Measurements from ENCODE around the gene CRYBB1.
"Not testable (repeated sequence)": the region's sequence is repeated elsewhere in the genome, so short reads cannot be mapped to it uniquely, and the experiment has no call there.

The CRYBB1 gene

DNA sequence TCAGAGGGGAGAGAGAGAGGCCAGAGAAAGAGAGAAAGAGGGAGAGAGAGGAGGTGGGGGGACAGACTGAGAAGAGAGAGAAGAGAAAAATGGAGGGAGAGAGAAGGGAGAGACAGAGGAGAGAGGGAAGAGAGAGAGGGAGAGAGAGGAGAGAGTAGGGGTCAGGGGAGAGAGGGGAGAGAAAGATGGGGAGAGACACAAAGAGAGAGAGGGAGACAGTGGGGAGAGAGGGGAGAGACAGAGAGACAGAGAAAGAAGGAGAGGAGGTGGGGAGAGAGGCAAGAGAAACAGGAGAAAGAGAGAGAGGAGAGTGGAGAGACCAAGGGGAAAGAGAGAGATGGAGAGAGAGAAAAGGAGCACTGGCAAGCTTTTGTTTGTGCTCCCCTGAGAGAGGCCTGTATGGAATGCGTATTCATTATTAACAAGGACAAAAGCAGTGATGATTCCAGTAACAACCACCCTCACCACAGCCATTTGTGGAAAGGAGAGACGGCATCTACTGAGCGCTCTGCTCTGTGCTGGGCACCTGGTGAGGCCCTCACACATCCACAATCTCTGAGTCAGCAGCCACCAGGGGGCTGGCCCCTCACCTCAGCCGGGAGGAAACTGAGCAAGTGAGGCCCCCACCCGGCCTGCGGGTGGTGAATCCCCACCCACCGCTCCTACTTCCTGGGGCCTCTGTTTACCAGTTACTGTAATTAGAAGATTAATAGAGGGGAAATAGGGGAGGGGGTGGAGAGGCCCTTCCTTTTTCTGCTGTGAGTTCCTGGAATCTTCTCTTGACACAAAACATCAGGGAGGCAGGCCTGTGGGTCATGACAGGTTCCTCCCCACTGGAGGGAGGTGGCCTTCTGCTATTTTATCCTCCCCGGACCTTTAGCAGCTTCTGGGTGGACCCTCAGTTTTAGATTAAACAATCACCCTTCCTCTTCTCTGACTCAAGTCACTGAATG lies 24.9 kb upstream of the CRYBB1 start:
- DNase-seq (ENCODE audit: low spot score), result no peak
- FAIRE-seq, result no peak

DNA sequence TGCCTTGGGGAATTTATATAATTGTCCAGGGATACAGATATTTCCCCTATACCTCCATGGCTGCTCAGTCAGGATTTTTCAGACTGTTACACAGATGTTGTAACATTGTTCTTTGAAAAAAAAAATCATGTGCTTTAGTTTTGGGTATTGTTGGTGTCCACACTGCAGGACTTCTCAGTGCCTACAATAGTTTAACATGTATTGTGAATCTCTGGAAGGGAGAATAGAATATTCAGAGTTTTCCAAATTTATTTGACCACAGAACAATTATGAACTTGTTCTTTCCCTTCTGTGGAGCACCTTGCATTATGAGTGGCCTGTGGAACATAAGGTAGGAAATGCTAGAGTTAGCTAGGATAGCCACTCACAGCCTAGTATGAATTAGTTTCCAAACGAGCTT lies 18.5 kb upstream of the CRYBB1 start:
- DNase-seq (ENCODE audit: low spot score) (no peak), FAIRE-seq (no peak)

DNA sequence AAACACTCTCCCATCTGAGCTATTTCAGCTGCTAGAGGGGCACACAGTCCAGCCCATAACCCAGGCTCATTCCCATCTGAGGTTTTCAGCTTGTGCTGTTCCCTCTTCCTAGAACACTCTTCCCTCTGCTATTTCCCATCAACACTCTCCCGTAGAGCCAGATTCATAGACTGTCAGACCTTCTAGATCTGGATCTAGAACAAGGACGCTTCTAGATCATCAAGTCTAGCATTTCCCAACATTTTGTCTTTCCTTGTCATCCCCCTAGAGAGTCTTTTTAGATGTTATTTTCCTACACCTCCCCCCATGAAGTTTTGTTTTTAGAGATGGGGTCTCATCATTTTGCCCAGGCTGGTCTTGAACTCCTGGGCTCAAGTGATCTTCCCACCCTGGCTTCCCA lies 17.3 kb upstream of the CRYBB1 start:
- FAIRE-seq (no peak), DNase-seq (ENCODE audit: low spot score) (no peak)

DNA sequence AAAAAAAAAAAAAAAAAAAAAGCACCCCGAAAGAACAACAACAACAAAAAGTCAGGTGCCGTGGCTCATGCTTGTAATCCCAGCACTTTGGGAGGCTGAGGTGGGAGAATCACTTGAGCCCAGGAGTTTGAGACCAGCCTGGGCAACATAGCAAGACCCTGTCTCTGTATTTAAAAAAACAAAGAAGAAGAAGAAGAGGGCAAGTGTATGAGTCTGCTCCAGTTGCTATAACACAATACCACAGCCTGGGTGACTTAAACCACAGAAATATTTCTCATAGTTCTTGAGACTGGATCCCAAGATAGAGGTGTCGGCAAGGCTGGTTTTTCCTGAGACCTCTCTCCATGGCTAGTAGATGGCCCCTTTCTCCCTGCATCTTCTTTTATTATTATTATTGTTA lies 16.4 kb upstream of the CRYBB1 start:
- FAIRE-seq, result no peak

DNA sequence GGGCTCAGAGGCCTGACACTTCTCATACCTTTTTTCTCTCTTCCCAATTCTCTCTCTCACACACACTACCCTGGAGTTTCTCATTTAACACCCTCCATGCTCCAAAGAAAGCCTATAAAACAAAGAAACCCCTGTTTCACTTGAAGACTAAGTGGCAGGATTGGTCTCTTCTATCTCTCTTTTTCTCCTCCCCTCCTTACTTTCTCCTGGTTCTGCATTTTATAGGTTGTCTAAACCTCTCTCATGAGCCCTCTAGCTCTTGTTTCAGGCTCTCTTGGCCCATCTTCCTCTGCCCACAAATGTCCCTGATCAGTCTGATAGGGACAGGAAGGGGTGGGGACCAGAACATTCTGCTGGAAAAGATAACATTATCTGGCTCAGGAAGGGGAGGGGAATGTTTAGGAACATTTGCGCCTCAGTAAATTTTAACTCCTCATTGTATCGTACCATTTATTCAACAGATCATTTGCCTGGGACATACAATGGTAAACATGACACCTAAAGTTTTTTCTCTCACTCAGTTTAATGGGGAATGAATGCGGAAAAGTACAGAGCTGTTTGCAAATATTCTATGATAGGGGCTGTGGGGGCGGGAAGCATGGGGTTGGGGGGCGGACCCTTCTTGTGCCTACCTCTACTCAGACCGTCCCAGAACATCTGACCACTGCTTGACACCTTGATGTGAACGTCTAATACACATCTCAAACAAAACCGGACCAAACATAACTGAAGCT lies 14.8 kb upstream of the CRYBB1 start:
- no peak for FAIRE-seq
- no peak for DNase-seq (ENCODE audit: low spot score)

More for the DNA sequence above, 16.4 kb upstream of the CRYBB1 start:
- DNase-seq (ENCODE audit: low spot score), result no peak

DNA sequence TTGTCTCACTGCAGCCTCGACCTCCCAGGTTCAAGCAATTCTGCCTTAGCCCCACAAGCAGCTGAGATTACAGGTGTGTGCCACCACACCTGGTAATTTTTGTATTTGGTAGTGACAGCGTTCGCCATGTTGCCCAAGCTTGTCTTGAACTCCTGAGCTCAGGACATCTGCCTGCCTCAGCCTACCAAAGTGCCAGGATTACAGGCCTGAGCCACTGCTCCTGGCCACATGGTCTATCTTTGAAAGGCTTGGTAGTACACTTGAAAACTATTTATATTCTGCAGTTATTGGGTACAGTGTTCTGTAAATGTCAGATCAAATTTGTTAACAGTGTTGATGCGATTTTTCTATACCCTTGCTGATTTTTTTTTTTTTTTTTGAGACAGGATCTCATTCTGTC lies 13.5 kb upstream of the CRYBB1 start:
- FAIRE-seq, result no peak

DNA sequence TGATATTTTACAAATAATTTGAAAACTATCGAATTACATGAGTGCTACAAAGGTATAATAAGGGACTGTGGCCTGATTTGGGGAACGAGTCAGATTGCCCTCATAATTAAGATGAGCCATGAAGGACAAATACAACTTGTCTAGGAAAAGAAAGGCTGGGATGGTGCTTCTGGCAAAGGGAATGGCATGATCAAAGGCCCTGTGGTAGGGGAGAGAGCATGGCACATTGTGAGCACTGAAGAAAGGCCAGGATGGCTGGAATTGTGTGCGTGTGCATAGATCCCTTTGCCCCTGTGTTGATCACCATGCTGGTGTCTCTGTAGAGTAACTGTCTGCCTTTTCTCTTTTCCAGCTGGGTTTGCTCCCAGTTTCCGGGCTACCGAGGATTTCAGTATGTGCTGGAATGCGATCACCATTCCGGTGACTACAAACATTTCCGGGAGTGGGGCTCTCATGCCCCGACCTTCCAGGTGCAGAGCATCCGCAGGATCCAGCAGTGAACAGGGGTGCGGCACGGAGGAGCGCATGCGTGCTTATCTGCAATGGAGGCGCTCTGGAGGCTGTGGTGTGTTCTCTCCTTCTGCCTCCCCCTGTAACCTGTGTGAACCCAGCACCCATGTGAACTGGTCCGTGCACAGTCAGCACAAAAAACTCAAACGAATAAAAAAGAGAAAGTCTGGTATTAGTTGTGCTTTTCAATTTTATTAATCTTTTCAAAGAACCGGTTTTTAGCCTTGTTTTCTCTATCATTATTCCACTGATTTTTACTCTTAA lies 12.3 kb upstream of the CRYBB1 start:
- FAIRE-seq, result no peak
- no peak for DNase-seq (ENCODE audit: low spot score)

More for the DNA sequence above, 13.5 kb upstream of the CRYBB1 start:
- DNase-seq (ENCODE audit: low spot score), result no peak

DNA sequence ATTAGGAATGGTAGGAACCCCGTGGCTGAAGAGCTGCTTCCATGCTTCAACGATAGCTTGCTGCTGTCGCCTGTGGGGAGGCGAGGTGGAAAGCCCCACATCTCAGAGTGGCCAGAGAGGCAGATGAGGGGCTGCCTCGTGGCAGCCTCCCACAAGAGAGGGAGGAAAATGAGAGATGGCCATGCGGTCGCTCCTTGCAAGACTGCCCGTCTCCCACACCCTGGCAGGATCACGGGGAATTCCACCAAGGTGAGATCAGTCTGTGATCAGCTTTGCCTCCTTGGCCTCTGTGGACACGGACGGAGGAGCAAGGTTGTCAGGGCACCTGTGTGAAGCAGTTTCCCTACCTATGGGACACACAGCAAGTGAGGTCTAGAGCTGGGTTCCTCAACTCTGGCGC lies 7.0 kb upstream of the CRYBB1 start:
- FAIRE-seq (no peak), DNase-seq (ENCODE audit: low spot score) (no peak)

DNA sequence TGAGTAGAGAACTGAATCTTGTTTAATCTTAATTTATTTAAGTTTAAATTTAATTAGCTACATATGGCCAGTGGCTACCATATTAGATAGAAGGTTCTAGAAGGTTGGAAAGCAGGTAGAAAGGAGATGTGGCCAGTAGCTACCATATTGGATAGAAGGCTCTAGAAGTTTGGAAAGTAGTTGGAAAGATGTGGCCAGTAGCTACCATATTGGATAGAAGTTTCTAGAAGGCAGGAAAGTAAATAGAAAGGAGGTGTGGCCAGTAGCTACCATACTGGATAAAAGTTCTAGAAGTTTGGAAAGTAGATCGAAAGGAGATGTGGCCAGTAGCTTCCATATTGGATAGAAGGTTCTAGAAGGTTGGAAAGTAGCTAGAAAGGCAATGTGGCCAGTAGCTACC lies 6.2 kb upstream of the CRYBB1 start:
- DNase-seq (ENCODE audit: low spot score) (no peak), FAIRE-seq (no peak)

DNA sequence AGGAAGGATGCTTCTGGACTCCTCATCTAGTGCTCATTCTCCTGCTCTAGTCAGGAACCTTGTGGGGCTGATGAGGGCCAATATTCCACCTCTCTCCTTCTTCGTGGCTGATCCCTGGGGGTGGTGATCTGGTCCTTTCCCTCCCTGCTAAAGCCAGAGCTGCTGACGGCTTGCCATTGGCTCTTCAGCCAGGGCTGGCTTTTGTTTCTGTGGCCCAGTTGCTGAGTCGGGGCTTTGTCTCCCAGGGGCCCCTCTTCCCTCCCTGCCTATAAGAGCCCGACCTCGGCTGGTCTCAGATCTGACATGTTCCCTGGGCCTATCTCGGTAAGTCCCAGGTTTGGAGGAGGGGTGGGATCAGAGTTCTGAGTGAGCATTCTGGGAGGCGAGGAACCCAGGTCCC lies 3.8 kb upstream of the CRYBB1 start, which contains the start of gene CRYBA4:
Gene CRYBA4, plus strand, starts transcription at position 301 of the 400 bp plus-strand sequence. CDS start 634 bp downstream, outside the sequence.
- FAIRE-seq, result no peak
- no peak for DNase-seq (ENCODE audit: low spot score)

DNA sequence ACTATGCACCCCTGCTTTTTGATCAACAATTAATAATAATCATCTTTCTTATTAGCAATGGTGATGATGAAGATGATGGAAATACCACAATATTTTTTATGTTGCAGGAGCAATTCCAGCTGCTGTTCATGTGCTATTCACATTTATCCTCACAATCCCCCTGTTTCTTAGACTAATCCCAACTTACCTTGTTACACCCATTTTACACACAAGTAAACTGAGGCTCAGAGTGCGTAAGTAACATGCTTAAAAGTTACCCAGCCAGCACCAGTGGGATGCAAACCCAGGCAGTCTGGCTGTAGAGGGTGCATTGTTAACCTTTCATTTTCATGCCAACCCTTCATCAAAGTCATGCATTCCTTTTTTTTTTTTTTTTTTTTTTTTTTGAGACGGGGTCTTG lies 2.4 kb upstream of the CRYBB1 start:
- FAIRE-seq (no peak), DNase-seq (ENCODE audit: low spot score) (no peak)

DNA sequence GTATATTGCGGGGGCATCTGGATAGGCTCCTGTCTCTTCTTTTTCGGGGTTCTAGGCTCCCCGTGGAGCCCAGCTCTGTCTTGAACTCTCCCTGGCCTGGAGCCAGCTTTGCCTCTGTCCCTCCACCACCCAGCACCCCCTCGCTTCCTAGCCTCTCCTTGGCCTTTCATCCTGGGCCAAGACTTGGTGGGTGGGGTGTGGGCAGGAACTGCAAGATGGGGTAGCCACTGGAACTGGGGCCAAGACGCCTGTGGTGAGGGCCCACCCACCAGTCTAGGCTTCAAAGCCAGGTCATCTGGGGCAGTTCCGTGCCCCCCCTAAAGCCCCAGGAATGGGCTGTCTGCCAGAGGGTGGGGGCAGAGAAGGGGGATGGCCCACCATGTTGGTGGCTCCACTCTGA lies 1.7 kb upstream of the CRYBB1 start:
- DNase-seq (ENCODE audit: low spot score) (no peak), FAIRE-seq (no peak)

DNA sequence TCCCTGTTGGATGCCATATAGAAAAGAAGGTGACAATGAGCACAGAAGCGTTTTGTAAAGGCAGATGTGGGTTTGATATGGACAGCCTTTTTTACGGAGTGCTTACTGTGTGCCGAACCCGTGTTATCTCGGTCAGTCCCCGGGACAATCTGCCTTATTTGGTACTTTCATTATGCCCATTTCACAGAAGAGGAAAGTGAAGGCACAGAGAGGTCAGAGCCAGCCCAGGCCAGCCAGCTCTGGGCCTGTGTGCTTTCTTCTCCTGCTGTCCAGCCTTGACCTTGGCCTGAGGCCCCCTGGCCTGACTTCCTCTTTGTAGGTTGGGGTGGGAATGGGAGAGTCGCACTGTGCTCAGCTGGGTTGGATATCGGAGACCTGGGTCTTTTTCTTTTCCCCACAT lies 628 bp upstream of the CRYBB1 start:
- DNase-seq (ENCODE audit: low spot score) (no peak), FAIRE-seq (no peak)

DNA sequence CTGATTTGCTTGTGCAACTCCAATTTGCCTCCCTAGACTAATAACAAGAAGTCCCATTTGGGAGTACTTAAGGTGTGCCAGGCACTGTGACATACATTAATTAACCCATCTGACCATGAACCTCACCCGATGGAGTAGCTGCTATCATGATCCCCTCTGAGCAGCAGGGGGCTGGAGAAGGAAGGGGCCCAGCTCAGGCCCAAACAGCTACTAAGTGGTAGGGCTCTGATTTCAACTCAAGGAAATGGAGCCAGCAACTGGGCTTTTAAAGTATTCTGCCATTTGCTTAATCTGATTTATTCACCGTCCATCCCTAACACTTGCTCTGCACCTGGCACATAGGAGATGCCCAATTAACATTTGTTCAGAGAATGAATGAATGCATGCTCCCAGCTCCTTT lies 1.2 kb downstream of the CRYBB1 start:
- FAIRE-seq, result no peak
- no peak for DNase-seq (ENCODE audit: low spot score)

DNA sequence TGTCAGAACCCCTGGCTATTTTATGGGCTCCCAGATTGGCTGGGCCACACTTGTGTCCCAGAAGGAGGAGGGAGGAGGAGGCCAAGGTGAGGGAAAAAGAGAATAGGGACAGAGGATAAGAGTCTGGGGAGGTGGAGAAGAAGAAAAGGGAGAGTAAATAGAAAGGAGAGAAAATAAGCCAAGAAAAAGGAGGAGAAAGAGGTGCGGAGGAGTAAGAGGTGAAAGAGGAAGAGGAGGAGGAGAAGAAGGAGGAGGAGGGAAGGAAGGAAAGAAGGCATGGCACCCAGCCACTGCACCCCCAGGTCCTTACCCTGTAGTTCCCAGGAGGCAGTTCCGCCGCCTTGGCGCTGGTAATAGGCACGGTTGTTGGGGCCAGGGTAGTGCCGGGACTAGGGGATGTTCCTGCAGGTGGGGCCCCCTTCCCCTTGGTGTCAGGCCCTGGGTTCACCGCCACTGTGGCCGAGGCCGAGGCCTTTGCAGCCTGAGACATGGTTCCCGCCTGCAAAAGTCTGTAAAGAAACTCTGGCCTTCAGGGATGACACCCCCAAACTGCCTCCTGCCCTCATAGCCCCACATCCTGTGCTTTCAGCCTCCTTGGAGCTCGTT lies 1.9 kb downstream of the CRYBB1 start:
- no peak for FAIRE-seq

DNA sequence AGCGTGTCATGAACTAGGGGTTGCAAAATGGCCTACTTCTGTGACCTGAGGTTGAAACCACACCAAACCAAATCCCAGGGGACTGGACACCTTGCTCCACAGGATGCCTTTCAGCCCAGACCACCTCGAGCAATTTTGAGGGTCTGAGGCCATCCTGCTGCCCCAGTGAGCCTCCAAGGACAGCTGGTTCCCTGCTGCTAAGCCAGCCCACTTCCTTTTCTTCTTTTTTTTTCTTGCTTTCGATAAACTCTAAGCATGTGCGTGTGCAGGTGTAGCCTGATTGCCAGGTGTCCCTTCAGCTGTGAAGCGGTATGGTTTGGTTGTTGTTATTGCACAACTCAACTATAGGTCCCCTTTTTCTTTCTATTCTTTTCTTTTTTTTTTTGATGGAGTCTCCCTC lies 2.7 kb downstream of the CRYBB1 start:
- FAIRE-seq (no peak), DNase-seq (ENCODE audit: low spot score) (no peak)

More for the DNA sequence above, 1.9 kb downstream of the CRYBB1 start:
- no peak for DNase-seq (ENCODE audit: low spot score)

DNA sequence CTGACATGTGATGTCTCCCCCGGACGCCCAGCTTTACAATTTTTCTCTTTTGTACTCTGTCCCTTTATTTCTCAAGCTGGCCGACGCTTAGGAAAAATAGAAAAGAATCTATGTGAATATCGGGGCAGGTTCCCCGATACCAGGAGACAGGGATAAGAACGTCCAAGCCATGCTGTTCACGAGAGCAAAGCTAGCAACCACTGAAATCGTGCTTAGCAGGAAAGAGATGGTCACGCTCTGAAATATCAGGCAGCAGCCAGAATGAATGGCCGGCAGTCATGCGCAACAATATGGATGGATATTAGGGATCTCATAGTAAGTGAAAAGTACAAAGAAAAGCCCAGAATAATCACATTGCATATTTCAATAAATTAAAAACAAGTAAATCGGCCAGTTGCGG lies 3.5 kb downstream of the CRYBB1 start:
- DNase-seq (ENCODE audit: low spot score), result no peak
- no peak for FAIRE-seq

DNA sequence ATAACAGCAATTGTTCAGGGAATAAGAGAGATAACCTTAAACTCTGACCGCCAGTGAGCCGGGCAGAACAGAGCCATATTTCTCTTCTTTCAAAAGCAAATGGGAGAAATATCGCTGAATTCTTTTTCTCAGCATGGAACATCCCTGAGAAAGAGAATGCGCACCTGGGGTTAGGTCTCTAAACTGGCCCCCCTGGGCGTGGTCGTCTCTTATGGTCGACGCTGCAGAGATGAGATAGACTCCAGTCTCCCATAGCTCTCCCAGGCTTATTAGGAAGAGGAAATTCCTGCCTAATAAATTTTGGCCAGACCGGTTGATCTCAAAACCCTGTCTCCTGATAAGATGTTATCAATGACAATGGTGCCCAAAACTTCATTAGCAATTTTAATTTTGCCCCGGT lies 4.1 kb downstream of the CRYBB1 start:
- not testable (repeated sequence) for FAIRE-seq; DNase-seq (ENCODE audit: low spot score)

DNA sequence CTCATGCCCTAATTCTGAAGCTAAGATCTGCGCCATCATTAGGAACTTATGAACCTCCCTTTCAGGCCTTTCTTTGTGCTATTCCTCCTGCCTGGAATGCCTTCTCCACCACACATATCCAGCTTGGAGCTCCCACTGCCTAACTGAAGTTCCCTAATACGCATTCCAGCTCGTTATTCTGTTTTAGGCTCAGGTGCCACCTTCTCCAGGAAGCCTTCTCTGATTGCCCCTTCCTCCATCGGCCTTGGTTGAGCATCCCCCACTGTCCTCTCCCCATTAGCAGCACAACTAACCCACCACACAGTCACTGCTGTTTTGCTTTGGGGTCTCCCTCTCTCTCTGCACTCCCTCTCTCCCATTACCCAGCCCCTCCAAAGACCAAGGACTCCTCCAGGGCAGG lies 5.2 kb downstream of the CRYBB1 start:
- FAIRE-seq (no peak), DNase-seq (ENCODE audit: low spot score) (no peak)

DNA sequence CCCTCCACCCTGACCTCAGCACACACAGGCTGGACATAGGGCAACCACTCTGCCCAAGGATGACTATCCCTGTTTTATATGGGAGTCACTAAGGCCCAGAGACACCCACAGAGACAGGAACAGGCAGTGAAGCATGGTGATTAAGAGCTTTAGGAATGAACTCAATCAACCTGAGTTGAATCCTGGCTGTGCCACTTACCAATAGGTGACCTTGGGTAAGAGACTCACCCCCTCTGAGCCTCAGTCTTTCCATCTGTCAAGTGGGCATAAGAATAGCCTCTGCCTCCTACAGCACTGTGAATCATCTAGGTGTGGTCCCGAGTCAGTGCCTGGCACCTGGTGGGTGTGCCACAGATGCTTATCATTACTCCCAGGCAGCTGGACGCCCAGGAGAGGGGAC lies 6.8 kb downstream of the CRYBB1 start:
- FAIRE-seq, result peak; percentile 72

More for the DNA sequence above, 6.8 kb downstream of the CRYBB1 start:
- DNase-seq (ENCODE audit: low spot score), result peak; percentile 89
